GM12891 (cell line): ENCODE results near the gene ETAA1.

Experiments
- PAX5 ChIP-seq: IDR thresholded peaks from 2 replicates; pipeline ENCODE4 v1.6.1; 2011; ENCODE audit warnings: low read length, moderate library complexity, mild to moderate bottlenecking; ENCODE audit not compliant: insufficient read depth, severe bottlenecking
- POLR2A ChIP-seq: IDR thresholded peaks from 2 replicates; pipeline ENCODE4 v1.6.1; 2011; ENCODE audit warnings: low read depth, low read length, control low read depth
- POLR2AphosphoS5 ChIP-seq: IDR thresholded peaks from 2 replicates; pipeline ENCODE4 v1.6.1; 2011; ENCODE audit warnings: low read depth, low read length, control low read depth
- SPI1 ChIP-seq: IDR thresholded peaks from 2 replicates; pipeline ENCODE4 v1.6.1; 2011; ENCODE audit warnings: low read depth, low read length, control low read depth
- TAF1 ChIP-seq: IDR thresholded peaks from 2 replicates; pipeline ENCODE4 v1.6.1; 2011; ENCODE audit warnings: low read depth, low read length, control low read depth

- no peak for TF ChIP-seq POLR2AphosphoS5
- TF ChIP-seq POLR2A, result no peak
- TF ChIP-seq TAF1, result no peak
- no peak for TF ChIP-seq SPI1
- no peak for TF ChIP-seq PAX5
Measured at GRCh38 chr2:67438337-67438736, 41.2 kb downstream of the ETAA1 start.
